SU-DHL-6 (cell line): ENCODE results near the gene PSMB3.

Experiments
- EZH2phosphoT487 ChIP-seq: fragments of 200-600 bp; sonication (generic), shearing (Covaris generic); conservative IDR thresholded peaks from 2 replicates; pipeline ENCODE4 v1.6.1; 2018; ENCODE audit warnings: mild to moderate bottlenecking, antibody characterized with exemption, low read length, moderate library complexity, mixed read lengths
- TF ChIP-seq, protein P1 (sequence below): fragments of 200-600 bp; sonication (generic); IDR thresholded peaks from one replicate; pipeline ENCODE4 v1.5.1; 2017; ENCODE audit warnings: antibody characterized with exemption, mild to moderate bottlenecking, low read length, moderate library complexity; ENCODE audit not compliant: insufficient read depth, poor library complexity, severe bottlenecking

DNA sequence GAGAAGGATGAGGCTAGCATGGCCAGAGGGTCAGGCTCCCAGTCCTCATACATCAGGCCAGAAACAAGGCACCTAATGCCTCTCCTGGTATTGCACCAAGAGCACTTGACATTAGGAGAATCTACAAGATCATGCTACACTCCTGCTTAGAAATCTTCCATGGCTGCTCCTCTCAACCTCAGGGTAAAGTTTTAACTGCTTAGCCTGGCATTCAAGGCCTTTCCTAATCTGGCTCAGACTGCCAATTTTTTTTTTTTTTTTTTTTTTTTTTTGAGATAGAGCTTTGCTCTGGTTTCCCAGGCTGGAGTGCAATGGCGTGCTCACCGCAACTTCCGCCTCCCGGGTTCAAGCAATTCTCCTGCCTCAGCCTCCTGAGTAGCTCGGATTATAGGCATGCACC lies 38.6 kb downstream of the PSMB3 start:
- TF ChIP-seq, protein P1, sequence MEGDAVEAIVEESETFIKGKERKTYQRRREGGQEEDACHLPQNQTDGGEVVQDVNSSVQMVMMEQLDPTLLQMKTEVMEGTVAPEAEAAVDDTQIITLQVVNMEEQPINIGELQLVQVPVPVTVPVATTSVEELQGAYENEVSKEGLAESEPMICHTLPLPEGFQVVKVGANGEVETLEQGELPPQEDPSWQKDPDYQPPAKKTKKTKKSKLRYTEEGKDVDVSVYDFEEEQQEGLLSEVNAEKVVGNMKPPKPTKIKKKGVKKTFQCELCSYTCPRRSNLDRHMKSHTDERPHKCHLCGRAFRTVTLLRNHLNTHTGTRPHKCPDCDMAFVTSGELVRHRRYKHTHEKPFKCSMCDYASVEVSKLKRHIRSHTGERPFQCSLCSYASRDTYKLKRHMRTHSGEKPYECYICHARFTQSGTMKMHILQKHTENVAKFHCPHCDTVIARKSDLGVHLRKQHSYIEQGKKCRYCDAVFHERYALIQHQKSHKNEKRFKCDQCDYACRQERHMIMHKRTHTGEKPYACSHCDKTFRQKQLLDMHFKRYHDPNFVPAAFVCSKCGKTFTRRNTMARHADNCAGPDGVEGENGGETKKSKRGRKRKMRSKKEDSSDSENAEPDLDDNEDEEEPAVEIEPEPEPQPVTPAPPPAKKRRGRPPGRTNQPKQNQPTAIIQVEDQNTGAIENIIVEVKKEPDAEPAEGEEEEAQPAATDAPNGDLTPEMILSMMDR: no peak
- no peak for TF ChIP-seq EZH2phosphoT487
